ENCODE data around the gene SNAI3.

The SNAI3 gene

DNA sequence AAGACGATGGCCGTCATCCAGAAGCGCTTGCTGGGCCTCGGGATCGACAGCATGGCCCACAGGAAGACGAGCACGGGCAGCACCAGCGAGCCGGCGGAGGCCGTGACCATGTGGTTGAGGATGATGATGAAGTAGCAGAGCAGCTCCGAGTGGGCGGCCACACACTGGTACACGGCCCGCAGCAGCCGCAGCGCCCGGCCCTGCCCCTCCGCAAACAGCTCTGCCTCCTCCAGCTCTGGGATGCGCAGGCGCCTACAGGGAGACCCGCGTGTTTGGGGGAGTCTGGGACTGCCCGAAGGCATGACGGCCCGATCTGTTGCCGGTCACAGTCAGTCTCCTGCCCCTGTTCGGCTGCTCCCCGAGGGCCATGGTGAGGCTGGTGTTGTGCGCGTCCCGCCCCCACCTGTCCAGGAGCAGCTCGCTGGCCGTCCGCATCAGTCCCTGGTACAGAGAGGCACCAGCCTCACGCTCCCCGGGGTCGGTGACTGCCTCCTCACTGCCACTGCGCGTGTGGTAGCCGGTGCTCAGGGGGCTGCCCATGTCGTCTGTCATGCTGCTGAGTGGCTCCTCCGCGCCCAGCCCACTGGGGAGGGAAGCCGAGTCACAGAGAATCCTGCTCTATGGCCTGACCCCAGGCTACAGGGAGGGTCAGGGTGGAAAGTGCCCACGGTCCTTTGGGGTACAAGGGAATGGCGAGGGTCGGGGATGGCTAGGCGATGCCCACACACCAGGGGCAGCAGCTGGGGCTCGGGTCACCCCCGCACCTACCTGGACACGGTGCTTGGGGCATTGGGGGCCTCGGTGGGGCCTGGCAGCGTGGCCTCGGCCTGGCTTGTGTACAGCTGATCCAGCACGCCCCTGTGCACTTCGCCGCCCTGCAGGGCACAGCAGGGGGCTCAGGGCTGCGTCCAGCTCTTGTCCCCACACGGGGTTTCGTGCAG, 35.8 kb upstream of the SNAI3 start:
- DNase-seq (ENCODE audit: low read depth in 2 of 2, low spot score in 1 of 2) = no peak

DNA sequence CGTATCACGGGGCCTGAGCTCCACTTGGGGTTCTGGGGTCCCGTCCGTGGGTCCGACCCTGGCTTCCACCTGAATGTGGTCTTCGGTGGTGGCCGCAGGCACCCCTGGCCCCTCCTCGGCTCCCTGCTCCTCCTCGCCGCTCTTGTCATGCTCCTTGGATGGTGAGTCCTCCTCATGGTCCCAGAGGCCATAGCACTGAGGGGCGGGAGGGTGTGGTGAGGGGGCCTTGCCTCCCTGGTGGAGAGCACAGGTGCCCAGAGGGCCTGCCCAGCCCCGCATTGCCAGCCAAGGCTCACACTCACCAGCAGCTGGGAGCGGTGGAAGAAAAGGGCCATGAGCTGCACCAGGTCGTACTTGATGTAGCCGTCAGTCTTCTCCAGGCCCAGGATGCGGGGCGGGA, 34.9 kb upstream of the SNAI3 start:
- no peak for DNase-seq (ENCODE audit: low read depth in 2 of 2, low spot score in 1 of 2)

DNA sequence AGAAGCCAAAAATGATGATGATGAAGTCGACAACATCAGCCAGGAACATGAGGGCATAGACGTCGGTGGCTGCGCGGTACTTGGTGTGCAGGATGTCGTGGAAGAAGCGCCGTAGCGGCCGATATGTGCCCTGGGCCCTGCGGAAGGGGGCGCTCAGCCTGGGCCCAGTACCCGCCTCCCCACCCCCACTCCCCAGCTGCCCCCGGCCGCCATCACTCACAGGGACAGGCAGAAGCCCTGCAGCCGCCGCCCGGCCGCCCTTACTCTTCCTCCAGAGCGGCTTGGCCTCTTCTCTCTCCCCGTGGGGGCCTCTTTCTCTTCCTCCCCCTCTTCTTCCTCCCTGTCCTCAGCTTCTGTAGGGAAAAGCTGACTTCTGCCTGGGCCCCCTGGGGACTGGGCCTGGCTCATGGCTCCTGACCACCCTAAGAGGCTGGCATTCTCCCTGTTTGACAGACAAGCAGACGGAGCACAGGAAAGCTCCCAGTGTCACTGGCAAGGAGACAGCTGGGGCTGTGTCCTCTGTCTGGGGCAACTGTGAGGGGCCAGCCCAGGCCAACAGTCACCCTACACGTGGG, 34.2 kb upstream of the SNAI3 start:
- DNase-seq (ENCODE audit: low read depth in 2 of 2, low spot score in 1 of 2) = no peak

DNA sequence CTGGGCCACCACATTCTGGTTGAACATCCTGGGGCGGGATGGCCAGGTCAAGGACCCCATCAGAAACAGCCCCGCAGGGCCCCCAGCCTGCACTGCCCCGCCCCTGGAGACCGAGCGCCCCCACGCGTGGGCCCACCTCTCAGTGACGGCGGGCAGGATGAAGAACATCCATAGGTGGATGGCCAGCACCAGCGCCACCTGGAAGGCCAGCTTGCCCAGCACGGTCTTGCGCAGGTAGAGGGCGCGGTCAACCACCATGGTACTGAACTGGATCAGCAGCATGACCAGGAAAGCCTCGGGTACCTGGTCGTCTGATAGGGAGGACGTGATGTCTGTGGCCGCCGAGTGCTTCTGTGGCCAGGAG, 33.6 kb upstream of the SNAI3 start:
- no peak for DNase-seq (ENCODE audit: low read depth in 2 of 2, low spot score in 1 of 2)

DNA sequence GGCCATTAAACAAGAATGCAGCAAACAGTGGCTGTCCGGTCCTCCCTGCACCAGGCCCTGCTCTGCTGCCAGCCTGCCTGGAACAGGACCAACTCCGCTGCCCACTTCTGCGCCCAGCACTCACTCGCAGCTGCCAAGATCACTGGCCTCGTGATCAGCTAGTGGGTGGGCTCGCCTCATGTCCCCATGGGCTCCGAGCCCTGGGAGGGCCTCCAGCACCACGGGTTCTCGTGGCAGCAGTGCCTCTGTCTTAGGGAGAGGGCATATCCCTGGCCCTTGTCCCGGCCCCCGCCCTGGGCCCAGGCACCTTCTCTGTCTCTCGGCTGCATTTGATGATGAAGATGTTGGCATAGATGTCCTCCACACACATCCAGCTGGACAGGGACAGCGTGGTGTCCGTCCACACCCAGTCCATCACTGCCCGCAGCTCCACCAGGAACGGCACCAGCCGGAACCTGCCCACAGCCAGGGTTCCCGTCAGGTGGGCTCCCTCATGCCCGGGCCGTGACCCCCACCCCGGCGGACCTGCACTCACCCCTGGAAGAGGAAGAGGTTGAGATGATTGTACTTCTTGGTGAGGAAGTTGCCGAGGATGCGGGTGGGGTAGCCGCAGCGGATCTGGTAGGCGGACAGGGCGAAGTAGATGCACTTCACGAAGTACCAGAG, 33.1 kb upstream of the SNAI3 start:
- DNase-seq (ENCODE audit: low read depth in 2 of 2, low spot score in 1 of 2) = no peak

DNA sequence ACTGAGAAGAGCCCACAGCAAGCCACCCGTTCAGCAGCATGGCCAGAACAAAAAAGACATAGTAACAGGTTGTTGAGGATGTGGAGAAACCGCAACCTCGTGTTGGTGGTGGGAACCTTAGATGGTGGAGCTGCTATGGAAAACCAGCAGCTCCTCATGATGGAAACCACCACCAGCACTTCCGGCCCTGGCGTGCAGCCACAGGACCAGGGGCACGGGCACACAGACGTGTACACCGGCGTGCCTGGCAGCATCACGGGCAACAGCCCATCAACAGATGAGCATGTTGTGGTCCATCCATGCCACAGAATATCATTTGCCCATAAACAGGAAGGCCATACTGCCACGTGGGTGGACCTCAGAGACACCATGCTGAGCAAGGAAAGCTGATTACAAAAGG, 31.9 kb upstream of the SNAI3 start:
- no peak for DNase-seq (ENCODE audit: low read depth in 2 of 2, low spot score in 1 of 2)

DNA sequence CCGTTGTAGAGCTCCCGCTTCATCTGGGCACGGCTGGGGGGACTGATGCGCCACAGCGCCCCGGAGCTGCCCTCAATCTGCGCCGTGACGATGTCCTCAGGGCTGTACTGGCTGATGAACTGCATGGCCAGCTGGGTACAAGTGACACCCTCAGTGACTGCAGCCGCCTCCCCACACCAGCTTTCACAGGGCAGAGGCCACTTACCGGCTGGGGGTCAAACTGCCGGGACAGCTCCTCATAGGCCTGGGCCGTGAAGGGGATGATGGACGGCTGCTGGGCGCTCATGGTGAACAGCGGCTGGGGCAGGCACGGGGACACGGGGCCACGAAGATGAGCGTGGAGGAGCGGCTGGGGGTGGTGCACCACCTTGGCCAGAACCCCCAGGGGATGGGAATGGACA, 30.3 kb upstream of the SNAI3 start:
- DNase-seq (ENCODE audit: low read depth in 2 of 2, low spot score in 1 of 2) = no peak

DNA sequence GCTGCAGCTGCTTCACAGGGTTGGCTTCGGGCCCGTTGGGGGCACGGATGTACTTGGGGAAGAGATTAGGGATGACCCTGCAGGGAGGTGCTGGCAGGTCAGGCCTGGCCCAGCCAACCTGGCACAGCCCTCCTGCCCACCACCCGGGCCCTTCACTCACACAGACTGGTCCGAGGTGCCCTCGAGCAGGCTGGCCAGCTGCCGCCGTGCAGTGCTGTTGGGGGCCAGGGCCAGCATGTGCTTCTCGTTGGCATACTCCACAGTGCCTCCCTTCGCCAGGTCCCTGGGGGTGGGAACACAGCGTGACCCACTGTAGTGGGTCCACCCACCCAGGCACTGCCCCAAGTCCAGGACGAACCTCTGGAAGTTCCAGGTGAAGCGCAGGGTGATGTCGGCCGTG, 29.9 kb upstream of the SNAI3 start:
- no peak for DNase-seq (ENCODE audit: low read depth in 2 of 2, low spot score in 1 of 2)

DNA sequence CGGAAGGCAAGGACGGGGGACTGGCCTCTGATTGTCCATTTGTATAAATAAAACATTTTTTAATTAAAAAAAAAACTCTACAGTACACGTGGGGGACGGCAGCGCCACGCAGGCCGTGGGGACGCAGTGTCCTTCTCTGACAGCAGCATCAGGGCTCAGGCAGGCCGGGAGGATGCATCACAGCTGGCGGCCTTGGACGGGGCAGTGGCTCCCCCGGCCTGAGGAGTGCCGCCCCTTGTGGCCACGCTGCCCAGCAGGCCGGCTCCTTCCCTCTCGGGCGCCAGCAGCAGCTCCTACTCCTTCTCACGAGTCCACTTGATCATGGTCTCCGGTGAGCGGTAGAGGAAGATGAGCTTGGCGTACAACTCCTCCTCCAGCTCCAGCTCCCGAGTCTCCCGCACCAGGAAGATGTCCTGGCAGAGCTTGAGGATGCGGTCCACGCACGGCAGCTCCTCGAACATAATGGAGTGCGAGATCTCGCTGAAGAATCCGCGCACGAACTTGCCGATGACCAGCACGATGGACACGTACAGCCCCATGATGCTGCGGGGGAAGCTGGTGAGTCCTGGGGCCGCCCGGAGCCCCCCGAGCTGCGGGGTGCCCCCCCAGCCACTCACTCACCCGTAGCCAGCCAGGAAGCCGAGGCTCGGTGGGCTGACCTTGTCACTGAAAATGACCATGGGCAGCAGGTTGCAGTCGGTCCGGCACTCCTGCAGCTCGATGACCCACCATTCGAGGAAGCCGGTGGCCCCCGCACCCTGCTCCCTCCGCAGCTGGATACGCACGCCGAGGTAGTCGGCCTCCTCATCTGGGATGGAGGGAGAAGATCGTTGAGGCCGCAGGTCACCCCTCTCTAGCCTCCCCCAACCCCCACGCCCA, 29.2 kb upstream of the SNAI3 start:
- DNase-seq (ENCODE audit: low read depth in 2 of 2, low spot score in 1 of 2) = no peak

DNA sequence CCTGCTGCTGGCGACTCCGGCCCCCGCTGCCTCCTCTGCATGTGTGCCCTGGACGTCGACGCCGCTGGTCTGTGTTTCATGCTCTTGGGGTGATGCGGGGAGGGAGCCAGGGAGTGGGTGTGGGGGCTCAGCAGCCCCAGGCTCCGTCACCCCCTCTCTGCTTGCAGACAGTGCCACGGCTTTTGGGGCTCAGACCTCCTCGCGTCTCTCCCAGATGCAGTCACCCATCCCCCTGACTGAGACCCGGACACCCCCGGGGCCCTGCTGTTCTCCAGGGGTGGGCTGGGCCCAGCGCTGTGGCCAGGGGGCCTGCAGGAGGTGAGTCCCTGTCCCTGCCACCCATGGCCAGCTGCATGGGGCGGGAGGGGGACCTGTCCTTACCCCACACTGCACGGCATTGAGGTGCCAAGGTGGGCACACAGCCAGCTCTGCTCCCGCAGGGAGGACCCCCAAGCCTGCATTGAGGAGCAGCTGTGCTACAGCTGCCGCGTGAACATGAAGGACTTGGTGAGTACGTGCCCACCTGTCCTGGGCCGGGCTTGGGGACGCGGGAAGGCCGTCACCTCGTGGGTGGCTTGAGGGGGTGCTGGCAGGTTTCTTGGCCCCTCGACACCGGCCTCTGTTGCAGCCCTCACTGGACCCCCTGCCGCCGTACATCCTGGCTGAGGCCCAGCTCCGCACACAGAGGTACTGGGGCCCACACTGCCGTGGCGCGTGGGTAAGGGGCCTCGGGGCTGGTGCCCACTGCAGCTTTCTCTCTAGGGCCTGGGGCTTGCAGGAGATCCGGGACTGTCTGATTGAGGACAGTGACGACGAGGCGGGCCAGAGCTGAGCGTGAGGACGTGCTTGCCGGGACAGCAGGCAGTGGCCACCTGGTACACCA, 28.4 kb upstream of the SNAI3 start:
- no peak for DNase-seq (ENCODE audit: low read depth in 2 of 2, low spot score in 1 of 2)

DNA sequence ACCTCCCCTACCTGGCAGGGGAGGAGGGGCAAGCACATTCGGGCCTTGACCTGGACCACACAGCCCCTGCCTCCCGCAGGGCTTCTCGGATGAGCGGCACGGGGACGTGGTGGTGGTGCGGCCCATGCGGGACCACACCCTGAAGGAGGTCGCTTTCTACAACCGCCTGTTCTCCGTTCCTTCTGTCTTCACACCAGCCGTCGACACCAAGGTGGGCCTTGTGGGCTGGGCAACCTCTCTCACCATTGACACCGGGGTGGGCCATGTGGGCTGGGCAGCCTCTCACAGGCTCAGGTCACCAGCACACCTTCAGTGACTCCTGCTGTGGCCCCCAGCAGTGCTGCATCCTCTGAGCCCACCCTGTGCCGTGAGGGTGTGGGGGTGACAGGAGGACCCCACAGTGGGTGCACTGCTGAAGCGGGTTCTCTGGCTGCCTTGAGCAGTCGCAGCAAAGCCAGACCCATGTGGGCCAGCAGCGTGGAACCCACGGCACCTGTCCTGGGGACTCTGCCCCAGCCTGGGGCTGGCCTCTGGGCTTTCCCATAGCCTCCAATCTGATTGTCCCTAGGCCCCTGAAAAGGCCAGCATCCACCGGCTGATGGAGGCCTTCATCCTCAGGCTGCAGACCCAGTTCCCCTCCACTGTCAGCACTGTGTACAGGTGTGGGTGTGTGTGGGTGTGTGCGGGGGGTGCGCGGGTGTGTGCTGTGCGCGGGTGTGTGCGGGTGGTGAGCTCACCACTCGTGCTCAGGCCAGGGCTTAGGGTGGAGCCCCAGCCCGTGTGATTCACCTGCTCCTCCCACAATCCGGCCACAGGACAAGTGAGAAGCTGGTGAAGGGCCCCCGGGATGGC, 27.5 kb upstream of the SNAI3 start:
- no peak for DNase-seq (ENCODE audit: low read depth in 2 of 2, low spot score in 1 of 2)

DNA sequence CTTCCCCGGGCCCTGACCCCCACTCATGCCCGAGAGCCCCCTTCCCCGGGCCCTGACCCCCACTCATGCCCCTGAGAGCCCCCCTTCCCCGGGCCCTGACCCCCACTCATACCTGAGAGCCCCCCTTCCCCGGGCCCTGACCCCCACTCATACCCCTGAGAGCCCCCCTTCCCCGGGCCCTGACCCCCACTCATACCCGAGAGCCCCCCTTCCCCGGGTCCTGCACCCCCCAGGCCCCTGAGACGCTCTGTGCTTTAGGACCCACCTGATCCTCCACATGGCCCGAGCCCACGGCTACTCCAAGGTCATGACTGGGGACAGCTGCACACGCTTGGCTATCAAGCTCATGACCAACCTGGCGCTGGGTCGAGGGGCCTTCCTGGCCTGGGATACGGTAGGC, 26.7 kb upstream of the SNAI3 start:
- no peak for DNase-seq (ENCODE audit: low read depth in 2 of 2, low spot score in 1 of 2)

DNA sequence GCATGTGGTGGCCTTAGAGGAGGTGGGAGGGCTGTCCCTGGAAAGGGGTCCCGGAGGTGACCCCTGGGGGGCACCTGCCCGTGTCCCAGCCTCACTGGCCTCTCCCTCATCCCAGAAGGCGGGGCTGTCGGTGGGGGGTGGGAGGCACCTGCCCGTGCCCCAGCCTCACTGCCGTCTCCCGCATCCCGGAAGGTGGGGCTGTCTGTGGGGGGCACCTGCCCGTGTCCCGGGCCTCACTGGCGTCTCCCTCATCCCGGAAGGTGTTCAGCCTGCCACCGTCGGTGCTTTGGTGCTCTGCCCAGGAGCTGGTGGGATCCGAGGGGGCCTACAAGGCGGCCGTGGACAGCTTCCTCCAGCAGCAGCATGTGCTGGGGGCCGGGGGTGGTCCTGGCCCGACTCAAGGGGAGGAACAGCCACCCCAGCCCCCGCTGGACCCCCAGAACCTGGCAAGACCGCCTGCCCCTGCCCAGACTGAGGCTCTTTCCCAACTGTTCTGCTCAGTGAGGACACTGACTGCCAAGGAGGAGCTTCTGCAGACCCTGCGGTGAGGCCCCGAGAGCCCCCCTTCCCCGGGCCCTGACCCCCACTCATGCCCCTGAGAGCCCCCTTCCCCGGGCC, 26.2 kb upstream of the SNAI3 start:
- no peak for DNase-seq (ENCODE audit: low read depth in 2 of 2, low spot score in 1 of 2)

DNA sequence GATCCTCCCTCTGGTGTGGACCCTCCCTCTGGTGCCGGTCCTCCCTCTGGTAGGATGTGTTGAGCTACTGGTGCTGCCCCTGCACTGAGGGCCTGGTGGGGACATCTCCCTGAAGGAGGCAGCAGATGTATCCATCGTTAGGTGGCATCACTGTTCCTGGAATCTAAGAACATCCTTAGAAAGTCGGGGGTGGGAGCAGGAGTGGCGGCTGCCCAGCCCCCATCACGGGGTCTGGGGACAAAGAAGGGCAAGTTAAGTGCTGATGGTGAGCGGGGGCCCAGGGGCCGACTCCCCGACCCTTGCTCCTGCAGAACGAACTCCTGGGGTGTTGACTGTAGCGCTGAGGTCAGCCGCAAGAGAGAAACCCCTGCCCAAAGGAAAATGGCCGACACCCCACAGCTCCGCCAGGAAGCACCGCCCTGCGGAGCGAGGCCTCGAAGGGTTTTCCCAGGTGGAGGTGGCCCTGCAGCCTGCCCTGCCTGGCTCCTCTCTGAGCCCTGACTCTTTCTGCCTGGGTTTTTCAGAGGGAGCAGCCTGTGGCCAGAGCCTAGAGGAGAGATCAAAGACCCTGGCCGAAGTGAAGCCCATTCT, 25.5 kb upstream of the SNAI3 start:
- DNase-seq (ENCODE audit: low read depth in 2 of 2, low spot score in 1 of 2) = no peak

DNA sequence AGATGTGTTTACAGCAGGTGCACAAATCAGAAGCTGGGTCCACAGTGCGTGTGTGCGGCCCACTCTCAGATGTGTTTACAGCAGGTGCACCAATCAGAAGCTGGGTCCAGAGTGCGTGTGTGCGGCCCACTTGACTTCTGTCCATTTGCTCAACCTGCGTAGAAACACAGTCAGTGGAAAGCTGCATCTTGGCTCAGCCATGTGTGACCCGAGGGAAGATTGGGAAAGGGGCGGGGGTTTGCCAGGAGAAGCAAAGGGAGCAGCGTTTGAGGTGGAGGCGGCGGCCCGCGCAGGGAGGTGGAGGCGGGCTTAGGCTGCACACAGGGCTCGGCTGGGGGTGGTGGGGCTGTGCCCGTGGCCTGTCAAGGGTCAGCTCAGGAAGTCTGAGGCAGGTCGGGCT, 24.2 kb upstream of the SNAI3 start:
- no peak for DNase-seq (ENCODE audit: low read depth in 2 of 2, low spot score in 1 of 2)

DNA sequence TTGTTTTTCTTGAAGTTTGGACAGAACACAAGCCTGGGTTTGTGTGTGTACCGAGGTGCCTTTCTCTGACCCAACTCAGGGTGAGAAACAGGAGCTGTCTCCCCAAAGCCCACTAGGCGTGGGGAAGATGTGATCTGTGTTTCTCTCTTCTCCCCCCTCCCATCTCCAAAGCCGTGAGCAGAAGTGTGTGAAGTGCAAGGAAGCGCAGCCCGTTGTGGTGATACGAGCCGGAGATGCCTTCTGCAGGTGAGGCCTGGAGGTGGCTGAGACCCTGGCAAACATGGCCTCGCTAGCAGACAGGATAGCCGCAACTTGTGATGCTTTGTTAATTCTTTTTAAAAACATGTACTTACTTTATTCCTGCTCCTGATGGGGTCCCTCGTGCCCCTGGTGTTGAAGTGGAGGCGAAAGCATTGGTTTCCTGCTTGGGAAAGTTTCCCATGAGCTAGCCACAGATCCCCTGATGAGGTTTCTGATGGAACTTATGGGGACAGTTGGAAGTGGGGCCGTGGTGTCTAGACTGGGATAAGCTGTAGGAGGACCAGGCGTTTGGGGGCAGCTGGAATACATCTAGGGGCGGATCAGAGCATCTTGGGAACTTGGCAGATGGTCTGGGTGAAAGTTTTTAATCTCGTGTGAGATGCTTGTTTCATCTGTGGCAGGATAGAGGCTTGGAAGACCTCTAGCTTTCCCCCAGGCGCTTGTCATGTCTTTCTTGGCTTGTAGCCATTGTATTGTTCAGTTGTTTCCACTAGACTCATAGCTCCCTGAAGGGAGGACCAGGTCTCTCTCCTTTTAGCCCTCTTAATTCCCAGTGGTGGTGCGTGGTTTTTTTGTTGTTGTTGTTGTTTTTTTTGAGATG, 20.9 kb upstream of the SNAI3 start:
- DNase-seq (ENCODE audit: low read depth in 2 of 2, low spot score in 1 of 2) = no peak

DNA sequence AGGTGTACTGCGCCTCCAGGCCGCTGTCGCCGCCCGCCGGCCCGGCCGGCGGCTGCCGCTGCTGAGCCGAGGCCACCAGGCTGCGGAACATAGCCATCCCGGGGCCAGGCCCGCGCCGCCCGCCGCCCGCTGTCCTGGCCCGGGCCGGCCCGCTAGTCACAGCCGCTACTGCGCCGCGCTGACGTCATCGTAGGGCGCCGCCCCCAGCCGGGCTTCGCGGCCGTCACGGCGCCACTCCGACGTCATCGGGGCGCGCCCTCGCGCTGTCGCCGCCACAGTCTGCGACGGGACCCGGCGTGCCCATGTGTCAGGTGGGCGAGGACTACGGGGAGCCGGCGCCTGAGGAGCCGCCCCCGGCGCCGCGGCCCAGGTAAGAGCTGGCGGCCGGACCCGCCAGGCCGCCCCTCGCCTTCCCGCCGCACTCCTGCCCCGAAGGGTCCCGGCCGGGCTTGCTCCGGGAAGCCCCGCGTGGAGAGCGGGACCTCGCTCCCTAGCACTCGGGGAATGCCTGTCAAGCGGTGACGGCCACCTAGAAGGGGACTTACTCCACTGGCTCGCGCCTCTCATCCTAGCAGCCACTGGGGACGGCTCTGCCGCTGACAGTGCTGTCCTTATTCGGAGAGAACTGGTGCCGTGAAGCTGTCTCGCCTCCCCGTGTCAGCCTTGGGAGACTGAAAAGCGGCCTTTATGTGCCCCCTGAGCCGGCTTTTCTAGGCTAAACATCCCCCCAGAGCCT, 20.1 kb upstream of the SNAI3 start, which contains the start of the genes CTU2 and RNF166:
TSS of gene CTU2 (plus strand) at position 275 of the 736 bp plus-strand sequence. CDS start at position 303, 28 bp downstream.
TSS of gene RNF166 (minus strand) at position 180 of the 736 bp plus-strand sequence. CDS start at position 97, 83 bp downstream.
- DNase-seq (ENCODE audit: low read depth in 2 of 2, low spot score in 1 of 2) = peak; percentile 85

Data from stimulated activated CD8-positive, alpha-beta memory T cell treated with anti-CD3 and anti-CD28 coated beads, Interleukin-4, amount 100 ng/mL, for 4 hours (primary cell).